Activated naive CD4-positive, alpha-beta T cell treated with anti-CD3 and anti-CD28 coated beads, Interleukin-2, amount 50 U/mL, for 72 hours (primary cell): Measurements from ENCODE around the gene SHB. TPM values are rescaled to one million over a fixed set of nuclear protein-coding genes. Genes with fewer than 3 reads are reported as not detected.
A peak's percentile ranks its signal among the peaks of the same experiment; 100 is the strongest.

Source experiments
- ATAC-seq, 2 donors: fragments of 150-1000 bp; cut with Tn5 transposase; 2 replicates each; pipeline ENCODE4 v1.10.0; 2021; ENCODE audit warnings: mild to moderate bottlenecking in 2 of 2, moderate library complexity in 2 of 2
- DNase-seq, 2 donors: peaks; one replicate each; pipeline ENCODE4 v3.0.0; 2021 to 2022; ENCODE audit warnings: low spot score in 2 of 2
- H3K27ac Mint-ChIP-seq, 2 donors: one replicate each; pipeline ENCODE4 v1.8.0; 2022; ENCODE audit warnings: mild to moderate bottlenecking in 2 of 2, mixed read lengths in 2 of 2
- H3K36me3 Mint-ChIP-seq, 2 donors: one replicate each; pipeline ENCODE4 v1.8.0; 2022; ENCODE audit warnings: mixed read lengths in 2 of 2
- H3K9me3 Mint-ChIP-seq, 2 donors: one replicate each; pipeline ENCODE4 v1.8.0; 2022; ENCODE audit warnings: mixed read lengths in 2 of 2
- total RNA-seq, 2 donors: library from RNA; stranded (reverse); gene quantifications; one replicate each; pipeline ENCODE4 v1.2.3, GENCODE V29; 2022

The SHB gene
- total RNA-seq, 2 donors from 2014 or later: 0.34 to 1.7 TPM

DNA sequence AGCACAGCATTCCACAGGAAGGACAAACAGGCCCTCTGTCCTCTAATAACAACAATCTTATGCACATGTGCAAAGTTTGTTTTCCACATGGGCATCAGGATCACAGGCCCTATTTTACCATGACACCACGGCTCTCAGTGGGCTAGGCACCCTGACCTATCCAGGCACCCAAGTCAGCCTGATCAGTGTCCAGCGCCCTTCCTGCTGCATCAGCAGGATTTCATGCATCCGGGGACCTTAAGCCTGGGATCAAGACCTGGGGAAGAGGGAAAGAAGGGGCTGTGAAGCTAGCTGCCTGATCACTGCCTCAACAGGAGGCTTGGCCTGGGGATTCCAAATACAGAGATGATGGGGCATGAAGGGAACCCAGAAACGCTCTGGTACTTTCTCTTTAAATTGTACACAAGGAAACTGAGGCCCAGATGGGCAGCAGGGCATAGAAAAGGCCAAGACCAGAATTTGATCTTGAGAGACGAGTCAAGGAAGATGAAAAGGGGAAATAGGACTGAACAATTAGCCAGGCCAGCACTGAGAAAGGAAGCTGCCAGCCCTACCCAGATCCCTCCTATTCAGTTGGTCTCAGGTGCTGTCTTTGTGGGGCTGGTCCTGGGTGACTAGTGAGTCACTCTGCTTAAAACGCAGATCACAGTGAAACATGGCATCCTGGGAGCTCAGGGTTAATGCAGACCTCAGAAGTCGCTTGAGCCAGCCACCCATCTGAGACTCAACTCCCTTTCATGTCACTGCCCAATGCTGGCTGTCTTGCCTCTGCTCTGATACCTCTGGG is 57.9 kb downstream of the SHB start:
- ATAC-seq: no peak
- Mint-ChIP-seq H3K27ac (no peak overlapping the region), H3K9me3 (no peaks in the 10 kb centered on the region), H3K36me3 (no peaks in the 10 kb centered on the region)
- no peak for DNase-seq

DNA sequence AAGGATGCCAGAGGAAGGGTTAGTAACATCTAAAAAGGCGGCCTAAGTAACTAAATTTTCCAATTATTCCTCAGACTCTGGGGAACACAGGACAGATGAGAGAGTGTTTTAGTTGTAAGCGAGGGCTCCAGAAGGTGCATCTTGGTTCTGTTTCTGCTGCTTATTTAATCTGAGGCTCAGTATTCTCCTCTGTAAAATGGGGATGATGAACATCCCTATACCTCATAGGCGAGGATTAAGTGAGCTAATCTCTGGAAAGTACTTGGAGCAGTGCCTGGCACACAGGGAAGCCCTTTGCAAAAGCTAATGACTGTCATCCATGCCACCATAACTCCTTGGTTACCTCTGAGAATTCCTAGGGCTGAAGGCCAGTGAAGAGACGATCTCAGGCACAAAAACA is 59.0 kb downstream of the SHB start:
- ATAC-seq: no peak
- Mint-ChIP-seq H3K27ac (no peak overlapping the region), H3K9me3 (no peaks in the 10 kb centered on the region), H3K36me3 (no peaks in the 10 kb centered on the region)
- DNase-seq: no peak

DNA sequence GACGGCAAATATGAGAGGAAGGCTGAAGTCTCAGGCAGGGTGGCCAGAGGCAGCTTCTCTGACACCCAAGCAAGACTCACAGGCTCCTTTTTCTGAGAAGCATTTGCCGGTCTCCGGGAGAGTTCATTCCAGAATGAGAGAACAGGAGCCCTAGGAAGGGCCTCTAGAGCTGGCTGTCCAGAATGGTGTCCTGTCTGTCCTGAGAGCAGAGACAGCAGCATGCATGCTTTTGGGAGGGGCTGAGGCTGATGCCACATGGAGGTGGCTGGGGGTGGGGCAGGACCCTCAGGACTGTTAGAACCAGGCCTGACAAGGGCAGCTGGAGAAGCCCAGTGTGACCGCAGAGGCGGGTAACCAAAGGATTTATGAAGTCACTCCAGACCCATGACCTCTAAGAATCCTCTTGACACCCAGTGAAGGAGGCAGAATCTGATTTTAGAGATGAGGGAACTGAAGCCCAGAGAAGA is 60.0 kb downstream of the SHB start:
- ATAC-seq: no peak
- Mint-ChIP-seq H3K27ac (peak overlapping the region; percentile 79 to 91), H3K36me3 (no peaks in the 10 kb centered on the region), H3K9me3 (no peaks in the 10 kb centered on the region)
- no peak for DNase-seq

DNA sequence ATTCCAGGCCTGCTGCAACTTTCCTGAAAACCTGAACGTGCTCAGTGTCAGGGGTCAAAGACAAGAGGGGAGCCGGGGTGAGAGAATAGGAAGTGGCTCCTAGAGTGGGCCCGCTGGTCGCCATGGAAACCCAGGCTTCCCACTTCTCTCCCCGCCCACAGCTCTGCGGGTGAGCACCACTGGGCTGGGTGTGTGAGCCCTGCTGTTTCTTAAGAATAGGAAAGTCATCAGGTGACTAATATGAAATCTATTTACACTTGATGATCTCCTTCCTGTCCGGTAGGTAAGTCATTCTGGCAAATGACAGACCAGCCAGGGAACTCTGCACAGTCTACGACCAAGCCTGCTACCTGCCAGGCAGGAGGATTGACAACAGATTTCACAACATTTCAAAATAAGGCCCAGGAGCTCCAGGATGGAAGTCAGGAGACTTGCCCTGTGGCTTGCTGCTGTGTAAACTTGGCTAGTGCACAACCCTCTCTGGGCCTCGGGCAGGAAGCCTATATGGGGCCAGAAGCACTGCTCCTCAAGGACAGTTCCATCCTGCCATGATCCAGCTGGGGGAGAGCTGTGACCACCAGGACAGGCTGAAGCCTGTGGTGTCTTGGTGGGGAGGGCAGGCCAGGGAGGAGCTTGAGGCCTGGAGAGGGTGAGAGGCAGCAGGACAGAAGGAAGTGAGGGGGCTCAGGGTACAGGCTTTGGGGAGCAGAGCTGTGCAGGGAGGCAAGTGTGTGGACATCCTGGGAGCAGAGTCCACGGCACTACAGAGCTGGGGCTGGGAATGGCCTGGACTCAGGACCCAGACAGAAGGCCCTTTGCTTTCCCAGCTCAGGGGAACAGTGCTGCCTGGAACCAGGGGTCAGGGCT is 60.6 kb downstream of the SHB start:
- H3K27ac Mint-ChIP-seq: peak overlapping the region; percentile 79 to 91
- ATAC-seq: peak; percentile 83 to 84
- H3K36me3 Mint-ChIP-seq: no peaks in the 10 kb centered on the region
- peak in 1 of 2 donors; percentile 41 for DNase-seq
- H3K9me3 Mint-ChIP-seq: no peaks in the 10 kb centered on the region

DNA sequence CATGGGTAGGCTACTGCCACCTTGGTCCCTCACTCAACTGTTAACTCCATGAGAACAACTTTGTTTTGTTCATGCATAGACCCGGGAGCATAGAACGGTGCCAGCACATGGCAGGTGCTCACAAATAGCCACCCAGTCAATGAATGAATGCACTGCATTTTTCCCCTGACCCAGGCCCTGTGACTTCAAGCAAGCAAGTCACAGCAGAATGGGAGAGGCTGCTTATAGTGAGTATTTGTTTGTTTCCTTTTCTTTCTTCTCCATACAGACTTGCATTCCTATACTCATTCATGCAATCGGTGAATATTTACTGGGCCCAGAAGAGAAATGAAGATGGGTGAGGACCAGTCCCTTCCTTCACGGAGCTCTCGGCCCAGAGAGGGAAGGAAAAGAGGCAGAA is 62.0 kb downstream of the SHB start:
- no peak for ATAC-seq
- DNase-seq: no peak
- Mint-ChIP-seq H3K36me3 (no peaks in the 10 kb centered on the region), H3K27ac (peak overlapping the region in 1 of 2 donors; percentile 34), H3K9me3 (no peaks in the 10 kb centered on the region)

DNA sequence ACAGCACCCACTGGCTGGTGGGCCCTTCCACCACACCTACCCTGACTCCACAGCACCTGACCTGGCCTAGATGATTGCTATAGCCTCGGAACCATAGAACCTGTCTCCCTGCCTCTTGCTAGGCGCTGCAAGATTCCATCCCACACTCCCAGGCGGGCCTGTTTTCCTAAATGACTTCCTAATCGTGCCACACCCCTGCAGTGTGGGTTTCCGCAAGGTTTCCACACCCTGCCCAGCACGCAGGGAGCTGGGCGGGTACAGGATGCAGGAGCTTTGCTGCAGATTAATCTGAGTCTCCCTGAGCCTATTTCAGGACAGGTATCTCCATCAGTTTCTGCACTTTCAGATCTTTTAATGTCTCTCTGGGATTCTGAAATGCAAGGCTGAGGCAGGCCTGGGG is 62.9 kb downstream of the SHB start:
- H3K9me3 Mint-ChIP-seq: no peaks in the 10 kb centered on the region
- ATAC-seq: no peak
- H3K36me3 Mint-ChIP-seq: no peaks in the 10 kb centered on the region
- DNase-seq: no peak
- H3K27ac Mint-ChIP-seq: peak overlapping the region in 1 of 2 donors; percentile 34

DNA sequence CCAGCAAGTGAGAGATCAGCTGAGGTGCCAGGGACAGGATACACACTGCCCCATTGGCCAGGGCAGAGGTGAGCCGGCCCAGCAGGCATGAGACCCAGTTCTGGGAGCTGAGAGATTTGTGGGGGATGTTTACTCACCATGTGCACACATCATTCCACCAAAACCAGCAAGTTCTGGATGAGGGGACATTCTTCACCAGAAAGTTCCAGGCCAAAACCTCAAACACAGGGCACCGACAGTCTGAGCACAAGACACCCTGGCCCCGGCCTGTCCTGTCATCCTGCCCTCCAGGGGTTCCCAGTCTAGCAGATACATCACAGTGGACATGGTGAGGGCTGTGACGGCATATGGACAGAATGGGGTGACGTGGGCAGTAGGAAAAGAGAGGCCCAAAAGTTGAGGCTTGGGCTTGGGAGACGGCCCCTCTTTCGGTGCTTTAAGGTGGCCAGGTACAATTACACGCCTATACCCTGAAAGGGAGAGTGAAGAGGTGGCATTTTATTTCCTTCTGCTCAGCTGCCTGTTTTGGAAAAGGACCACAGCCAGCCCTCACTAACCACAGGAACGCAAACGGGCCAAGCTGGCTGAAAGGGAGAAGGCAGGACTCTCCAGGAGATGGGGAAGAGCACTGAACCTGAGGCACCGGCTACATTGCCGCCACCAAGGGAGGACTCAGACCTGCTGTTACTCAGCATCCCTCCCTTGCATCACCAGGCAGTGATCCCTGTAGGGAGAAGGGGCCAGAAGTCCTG is 64.0 kb downstream of the SHB start:
- Mint-ChIP-seq H3K27ac (no peak overlapping the region), H3K9me3 (no peaks in the 10 kb centered on the region), H3K36me3 (no peaks in the 10 kb centered on the region)
- DNase-seq: no peak
- no peak for ATAC-seq

DNA sequence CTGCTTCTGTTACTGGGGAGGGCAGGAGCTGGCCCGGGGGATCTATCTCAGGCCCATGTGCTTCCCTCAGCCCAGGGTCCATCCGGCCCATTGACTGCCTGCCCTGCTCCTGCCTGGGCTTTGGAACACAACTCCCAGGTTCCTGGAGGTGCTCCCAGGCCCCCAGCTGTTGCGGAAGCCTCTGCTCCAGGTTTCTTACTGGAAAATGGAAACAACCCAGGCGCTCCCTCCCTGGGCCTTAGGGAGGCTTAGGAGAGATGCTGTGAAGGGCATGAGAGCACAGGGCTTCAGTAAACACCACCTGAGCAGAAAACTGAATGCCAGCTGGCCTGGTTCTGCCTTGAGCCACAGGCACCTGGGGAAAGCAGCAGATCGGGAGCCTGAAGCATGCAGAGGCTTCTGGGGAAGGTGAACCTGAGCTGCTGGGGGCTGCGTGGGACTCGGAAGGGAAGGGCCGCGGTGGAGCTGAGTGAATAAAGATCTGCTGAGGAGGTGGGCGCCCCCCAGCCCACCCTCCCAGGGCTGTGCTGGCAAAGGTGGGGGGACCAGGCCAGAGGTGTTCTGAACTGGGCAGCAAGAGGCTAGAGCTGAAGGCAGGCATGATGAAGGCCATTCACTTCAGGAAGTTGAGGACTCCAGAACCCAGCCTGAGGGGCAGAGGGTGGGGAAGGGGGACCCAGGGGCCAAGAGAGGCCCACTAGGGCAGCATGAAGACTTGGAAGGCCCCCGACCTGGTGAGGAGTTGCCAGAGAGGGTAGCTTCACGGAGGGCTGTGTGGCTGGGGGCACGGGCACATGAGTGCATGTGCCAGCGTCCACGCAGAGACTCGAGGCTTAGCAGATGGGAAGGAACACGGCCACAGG is 64.8 kb downstream of the SHB start:
- no peak for ATAC-seq
- no peaks in the 10 kb centered on the region for H3K9me3 Mint-ChIP-seq

DNA sequence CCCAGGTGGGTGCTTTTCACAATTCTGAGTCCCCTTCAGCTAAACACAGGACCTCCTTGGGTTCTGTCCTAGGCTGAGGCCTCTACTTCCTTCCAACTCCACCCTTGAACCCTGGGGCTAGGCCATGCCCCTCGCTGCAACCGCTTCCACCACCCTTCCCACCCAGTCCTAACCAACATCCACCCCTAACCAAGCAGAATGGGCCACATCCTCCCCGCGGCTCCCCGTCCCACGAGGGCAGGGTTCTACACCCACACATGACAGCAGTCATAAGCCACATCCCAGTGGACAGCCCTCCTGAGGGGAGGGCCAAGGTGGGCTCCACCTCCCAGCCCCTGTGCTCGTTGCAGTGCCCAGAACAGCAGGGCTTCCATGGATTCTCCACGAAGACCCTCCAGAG is 65.8 kb downstream of the SHB start:
- no peaks in the 10 kb centered on the region for H3K9me3 Mint-ChIP-seq
- H3K36me3 Mint-ChIP-seq: no peaks in the 10 kb centered on the region
- H3K27ac Mint-ChIP-seq: peak overlapping the region in 1 of 2 donors; percentile 62
- DNase-seq (no peak), ATAC-seq (no peak)

More for the DNA sequence above, 64.8 kb downstream of the SHB start:
- Mint-ChIP-seq H3K36me3 (no peaks in the 10 kb centered on the region), H3K27ac (peak overlapping the region in 1 of 2 donors; percentile 62)
- DNase-seq: no peak

DNA sequence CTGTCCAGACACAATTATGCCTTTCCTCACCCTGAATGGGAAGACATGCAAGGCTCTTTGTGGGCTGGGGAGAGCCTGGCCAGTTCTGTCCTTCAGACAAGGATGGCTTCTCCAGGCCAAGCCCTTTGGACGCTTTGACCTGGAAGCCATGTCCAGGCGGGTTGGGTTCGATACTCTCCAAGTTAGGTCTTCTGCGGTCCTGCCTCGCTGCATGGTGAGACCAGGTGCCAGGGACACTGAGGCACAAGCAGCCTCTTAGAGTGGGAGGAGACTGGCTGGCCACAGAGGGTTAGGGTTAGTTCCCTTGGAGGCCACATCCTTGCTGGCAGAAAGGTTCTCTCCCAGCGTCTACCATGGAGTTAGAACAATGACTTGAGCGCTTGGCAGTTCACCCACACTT is 67.6 kb downstream of the SHB start:
- Mint-ChIP-seq H3K9me3 (no peaks in the 10 kb centered on the region), H3K36me3 (no peaks in the 10 kb centered on the region), H3K27ac (no peak overlapping the region)
- DNase-seq (no peak), ATAC-seq (no peak)

DNA sequence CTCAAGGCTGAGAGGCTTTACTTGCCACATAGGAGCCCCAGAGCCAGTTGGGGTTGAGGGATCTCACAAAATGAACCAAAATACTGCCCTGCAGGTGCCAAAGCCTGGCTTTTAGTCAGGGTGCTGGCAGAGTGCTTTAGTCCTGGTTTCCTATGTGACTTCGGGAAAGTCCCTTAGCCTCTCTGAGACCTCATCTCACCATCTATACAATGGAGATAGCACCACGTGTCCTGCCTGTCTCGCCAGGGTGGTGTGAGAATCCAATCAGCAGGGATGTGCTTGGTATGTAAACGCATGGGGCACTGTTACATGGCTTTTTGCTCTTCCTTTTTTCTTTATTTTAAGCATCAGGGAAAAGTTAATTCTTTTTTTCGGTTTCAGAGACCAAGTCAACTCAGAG is 68.3 kb downstream of the SHB start:
- no peaks in the 10 kb centered on the region for H3K9me3 Mint-ChIP-seq
- no peak overlapping the region for H3K27ac Mint-ChIP-seq
- no peak for DNase-seq
- no peaks in the 10 kb centered on the region for H3K36me3 Mint-ChIP-seq
- peak in 1 of 2 donors; percentile 27 for ATAC-seq

DNA sequence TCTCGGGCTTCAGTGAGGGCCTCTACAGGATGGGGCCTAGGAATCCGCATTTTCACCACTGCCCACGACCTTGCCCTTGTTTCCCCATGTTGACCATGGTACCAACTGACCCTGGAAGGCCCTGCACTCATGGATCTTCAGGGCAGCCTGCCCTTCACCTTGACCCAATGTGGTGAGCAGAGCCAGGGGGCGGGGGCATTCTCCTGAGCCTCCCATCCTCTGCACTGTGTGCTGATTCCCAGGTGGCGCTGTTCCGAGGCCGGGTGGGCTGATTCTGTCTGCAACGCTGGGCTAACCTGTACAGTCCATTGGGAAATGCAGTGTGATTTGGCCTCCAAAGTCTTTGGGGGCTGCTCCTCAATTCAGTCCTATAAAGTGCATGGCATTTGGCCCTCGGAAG is 68.7 kb downstream of the SHB start:
- no peaks in the 10 kb centered on the region for H3K36me3 Mint-ChIP-seq
- DNase-seq (no peak), ATAC-seq (no peak)
- no peak overlapping the region for H3K27ac Mint-ChIP-seq
- no peaks in the 10 kb centered on the region for H3K9me3 Mint-ChIP-seq

DNA sequence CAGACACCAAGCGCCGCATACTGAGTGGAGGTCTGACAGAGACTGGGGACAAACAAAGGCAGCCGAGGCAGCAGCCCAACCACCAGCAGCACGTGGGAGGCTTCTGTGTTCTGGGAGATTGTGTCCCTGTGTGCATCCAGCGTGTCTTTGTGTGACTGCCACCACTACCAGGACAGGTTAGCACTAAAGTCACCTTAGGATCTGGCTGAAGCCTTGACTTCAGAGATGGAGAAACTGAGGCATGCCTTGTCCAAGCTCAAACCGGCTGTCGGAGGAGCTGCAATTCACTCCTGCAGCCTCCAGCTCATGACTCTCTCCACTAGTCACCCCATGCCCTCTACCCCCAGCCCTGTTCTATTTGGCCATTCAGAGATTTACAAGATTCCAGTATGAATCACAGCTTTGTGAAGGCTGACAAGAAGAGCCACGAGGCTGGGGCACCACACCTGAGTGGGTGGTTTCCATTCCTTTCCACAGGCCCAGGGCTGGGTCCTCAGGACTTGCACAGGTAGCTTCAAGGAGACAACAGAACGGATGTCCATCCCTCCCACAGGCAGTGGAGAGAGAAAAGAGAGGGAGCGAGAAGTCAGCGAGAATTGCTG is 69.3 kb downstream of the SHB start:
- H3K27ac Mint-ChIP-seq: no peak overlapping the region

DNA sequence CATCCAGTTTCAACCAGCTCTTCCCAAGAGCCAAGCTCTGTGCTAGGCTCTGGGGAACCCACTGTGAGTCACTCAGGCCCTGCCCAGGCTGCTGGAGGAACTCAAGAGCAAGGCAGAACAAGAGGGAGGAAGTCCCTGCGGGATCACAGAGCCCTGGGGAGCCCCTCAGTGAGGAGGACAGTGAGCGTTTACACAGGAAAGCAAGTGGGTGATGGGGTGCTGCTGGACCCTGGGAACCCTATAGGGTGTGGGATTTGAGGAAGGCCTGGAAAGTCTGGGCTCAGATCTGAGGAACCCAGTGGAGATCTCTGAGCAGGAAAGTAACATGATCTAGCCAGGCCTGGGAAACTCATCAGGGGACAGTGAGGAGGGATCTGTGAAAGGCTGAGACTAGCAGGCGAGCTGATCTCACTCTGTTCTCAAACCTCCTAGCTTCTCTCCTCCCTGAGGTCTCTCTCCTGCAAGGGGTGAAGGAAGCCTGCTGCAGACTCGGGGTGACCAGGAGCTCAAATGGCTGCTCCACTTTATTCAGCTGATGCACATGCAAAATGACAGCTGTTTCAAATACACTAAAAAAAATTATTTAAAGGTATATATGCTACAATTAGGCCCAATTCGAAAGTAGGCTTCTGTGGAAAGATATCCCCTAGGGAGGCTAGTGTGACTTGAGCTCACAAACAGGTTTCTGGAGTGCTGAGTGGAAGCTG is 70.0 kb downstream of the SHB start:
- no peak for DNase-seq
- no peaks in the 10 kb centered on the region for H3K9me3 Mint-ChIP-seq
- peak overlapping the region in 1 of 2 donors; percentile 7 for H3K27ac Mint-ChIP-seq
- no peak for ATAC-seq
- no peaks in the 10 kb centered on the region for H3K36me3 Mint-ChIP-seq

More for the DNA sequence above, 69.3 kb downstream of the SHB start:
- no peaks in the 10 kb centered on the region for H3K9me3 Mint-ChIP-seq
- H3K36me3 Mint-ChIP-seq: no peaks in the 10 kb centered on the region
- DNase-seq (no peak), ATAC-seq (peak in 1 of 2 donors; percentile 47)
